ENCODE data around the gene SMYD3.

DNA sequence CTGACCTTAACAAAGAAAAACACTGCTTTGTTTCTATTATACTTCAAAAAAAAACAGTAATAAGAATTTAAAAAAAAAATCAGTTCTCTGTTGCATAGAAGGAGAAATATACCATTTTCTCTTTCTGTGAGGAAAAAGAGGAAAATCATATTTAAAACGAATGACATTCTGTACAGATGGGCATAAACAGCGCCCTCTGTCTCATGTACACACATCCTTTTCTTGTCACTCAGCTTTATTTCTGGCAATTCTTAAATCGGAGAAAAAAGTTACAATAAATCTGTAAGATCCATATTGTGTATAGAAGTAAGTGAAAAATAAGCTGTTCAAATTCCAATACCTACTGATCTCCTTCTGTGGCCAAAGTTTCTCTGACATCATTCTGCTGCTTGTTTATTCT, 245.4 kb downstream of the SMYD3 start:
- TF ChIP-seq, protein P1, sequence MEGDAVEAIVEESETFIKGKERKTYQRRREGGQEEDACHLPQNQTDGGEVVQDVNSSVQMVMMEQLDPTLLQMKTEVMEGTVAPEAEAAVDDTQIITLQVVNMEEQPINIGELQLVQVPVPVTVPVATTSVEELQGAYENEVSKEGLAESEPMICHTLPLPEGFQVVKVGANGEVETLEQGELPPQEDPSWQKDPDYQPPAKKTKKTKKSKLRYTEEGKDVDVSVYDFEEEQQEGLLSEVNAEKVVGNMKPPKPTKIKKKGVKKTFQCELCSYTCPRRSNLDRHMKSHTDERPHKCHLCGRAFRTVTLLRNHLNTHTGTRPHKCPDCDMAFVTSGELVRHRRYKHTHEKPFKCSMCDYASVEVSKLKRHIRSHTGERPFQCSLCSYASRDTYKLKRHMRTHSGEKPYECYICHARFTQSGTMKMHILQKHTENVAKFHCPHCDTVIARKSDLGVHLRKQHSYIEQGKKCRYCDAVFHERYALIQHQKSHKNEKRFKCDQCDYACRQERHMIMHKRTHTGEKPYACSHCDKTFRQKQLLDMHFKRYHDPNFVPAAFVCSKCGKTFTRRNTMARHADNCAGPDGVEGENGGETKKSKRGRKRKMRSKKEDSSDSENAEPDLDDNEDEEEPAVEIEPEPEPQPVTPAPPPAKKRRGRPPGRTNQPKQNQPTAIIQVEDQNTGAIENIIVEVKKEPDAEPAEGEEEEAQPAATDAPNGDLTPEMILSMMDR (conservative IDR thresholded peaks at IDR 0.05; ENCODE audit: low read length), result peak; percentile 71
- no peak for TF ChIP-seq EZH2phosphoT487 (IDR thresholded peaks at IDR 0.05; ENCODE audit: borderline replicate concordance)

Measured in Loucy (cell line).